ENCODE data around the gene GDF9.

GDF9 gene

DNA sequence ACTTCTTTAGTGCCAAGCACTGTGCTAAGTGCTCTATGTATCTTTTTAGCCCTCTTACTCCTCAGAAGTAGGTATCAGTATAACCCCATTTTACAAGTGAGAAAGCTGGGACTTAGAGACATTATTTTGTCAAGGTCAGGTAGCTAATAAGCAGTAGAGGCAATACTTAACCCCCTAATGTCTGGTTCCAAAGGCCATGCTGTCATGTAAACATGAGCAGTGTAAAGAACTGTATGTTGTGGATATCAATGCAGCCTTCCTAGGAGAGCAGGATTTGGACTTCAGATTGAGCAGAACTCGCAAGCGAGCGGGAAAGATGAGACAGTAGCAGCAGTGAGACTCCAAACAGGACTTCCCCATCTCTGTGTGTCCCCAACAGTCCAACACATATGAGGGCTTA is 32.2 kb downstream of the GDF9 start:
- Histone ChIP-seq H3K9me3 (ENCODE audit: control extremely low read depth in 1 of 5, control insufficient read depth in 4 of 5, insufficient read depth in 2 of 5, low read depth in 1 of 5, low read length in 4 of 5) (no peaks in the 10 kb centered on the region), H3K27ac (ENCODE audit: insufficient read depth in 1 of 2, low read depth in 1 of 2, low read length in 2 of 2, poor library complexity in 1 of 2, severe bottlenecking in 2 of 2) (no peak overlapping the region), H3K4me1 (ENCODE audit: control extremely low read depth in 1 of 4, control insufficient read depth in 4 of 4, insufficient read depth in 4 of 4, low read length in 3 of 4) (peaks cover 0 to 13% (median 11%) of the 10 kb centered on the region in 4 experiments), H3K4me3 (ENCODE audit: control insufficient read depth in 1 of 7, extremely low read depth in 1 of 7, insufficient read depth in 4 of 7, low read depth in 2 of 7, low read length in 6 of 7) (no peak overlapping the region), H3K36me3 (ENCODE audit: control insufficient read depth in 4 of 4, insufficient read depth in 4 of 4, low read length in 3 of 4) (no peaks in the 10 kb centered on the region), H3K27me3 (replicated peaks in 2 of 5; ENCODE audit: control insufficient read depth in 4 of 5, insufficient read depth in 5 of 5, low read length in 4 of 5) (peaks cover 0 to 22% (median 18%) of the 10 kb centered on the region in 5 experiments)
- WGBS (ENCODE audit: insufficient coverage), result 94% methylated on average over 3 of the region's 3 CpGs
- no peak for DNase-seq
- ChIA-PET CTCF (interaction anchor here (1.0 to 1.8 kb wide), 5 partner anchors 13 to 49 kb away, joined by 3 to 5 read pairs (median 4); partner anchors contain the start of genes GDF9 and UQCRQ), POLR2A (interaction anchor here (1.6 kb wide), 1 partner anchor 30 kb away, joined by 3 read pairs; no protein-coding TSS in a partner anchor)

DNA sequence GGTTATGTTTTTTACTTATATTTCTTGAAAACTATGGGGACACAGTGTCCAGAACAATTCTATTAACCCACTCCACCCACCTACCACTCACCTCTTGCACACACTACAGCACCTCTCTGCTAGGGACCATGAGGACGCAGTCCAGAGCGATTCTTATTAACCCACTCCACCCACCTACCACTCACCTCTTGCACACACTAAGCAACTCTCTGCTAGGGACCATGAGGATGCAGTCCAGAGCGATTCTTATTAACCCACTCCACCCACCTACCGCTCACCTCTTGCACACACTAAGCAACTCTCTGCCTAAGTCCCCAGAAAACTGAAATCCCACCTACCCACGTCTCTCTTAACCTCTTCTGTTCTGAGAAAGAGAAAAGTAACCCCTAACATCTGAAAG is 33.7 kb downstream of the GDF9 start:
- Histone ChIP-seq H3K4me3 (ENCODE audit: control insufficient read depth in 1 of 7, extremely low read depth in 1 of 7, insufficient read depth in 4 of 7, low read depth in 2 of 7, low read length in 6 of 7) (no peak overlapping the region), H3K4me1 (ENCODE audit: control extremely low read depth in 1 of 4, control insufficient read depth in 4 of 4, insufficient read depth in 4 of 4, low read length in 3 of 4) (peaks cover 0 to 14% (median 12%) of the 10 kb centered on the region in 4 experiments), H3K36me3 (ENCODE audit: control insufficient read depth in 4 of 4, insufficient read depth in 4 of 4, low read length in 3 of 4) (no peaks in the 10 kb centered on the region), H3K27me3 (replicated peaks in 2 of 5; ENCODE audit: control insufficient read depth in 4 of 5, insufficient read depth in 5 of 5, low read length in 4 of 5) (peaks cover 0 to 36% (median 29%) of the 10 kb centered on the region in 5 experiments), H3K27ac (ENCODE audit: insufficient read depth in 1 of 2, low read depth in 1 of 2, low read length in 2 of 2, poor library complexity in 1 of 2, severe bottlenecking in 2 of 2) (no peak overlapping the region), H3K9me3 (ENCODE audit: control extremely low read depth in 1 of 5, control insufficient read depth in 4 of 5, insufficient read depth in 2 of 5, low read depth in 1 of 5, low read length in 4 of 5) (no peaks in the 10 kb centered on the region)
- ChIA-PET POLR2A (no interaction called here), CTCF (interaction anchor here (1.2 to 1.4 kb wide), 2 partner anchors 14 to 65 kb away, joined by 3 to 4 read pairs; no protein-coding TSS in a partner anchor)
- DNase-seq, result no peak
- 90% methylated on average over 5 of the region's 5 CpGs for WGBS (ENCODE audit: insufficient coverage)

DNA sequence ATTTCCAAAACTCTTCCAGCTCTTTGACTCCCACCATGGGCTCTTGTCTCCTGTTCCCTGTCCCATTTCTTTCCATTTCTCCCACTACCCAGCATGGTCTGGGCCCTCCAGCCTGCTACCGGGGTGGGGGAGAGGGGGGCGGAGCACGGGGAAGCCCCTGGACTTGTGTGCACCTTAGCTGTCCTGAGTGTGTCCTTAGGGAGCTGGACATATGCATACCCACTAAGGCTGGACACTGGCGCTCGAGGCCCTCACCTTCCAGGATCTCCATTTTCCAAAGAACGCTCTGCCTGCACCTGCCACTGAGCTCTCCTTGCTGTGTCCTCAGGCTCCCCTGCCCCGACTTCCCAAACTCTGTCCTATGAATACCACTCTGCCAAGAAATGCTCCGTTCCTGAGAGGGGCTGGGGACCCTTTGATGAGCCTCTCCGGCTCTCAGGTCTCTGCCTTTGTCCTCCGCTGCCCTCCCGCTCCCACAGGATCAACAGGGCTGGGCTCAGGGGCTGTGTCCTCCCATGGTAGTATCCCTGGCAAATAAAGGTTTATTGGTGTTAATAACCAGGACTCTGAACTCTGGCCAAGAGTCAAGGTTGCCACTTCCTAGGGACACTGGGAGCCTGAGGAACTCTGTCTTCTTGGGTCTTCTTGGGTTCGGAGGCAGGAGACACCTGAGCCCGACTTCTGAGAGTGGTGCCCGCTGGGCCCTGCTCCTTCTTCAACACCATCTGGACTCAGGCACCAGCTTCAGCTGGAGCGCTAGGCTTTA is 35.0 kb downstream of the GDF9 start:
- 97% methylated on average over 11 of the region's 15 CpGs for WGBS (ENCODE audit: insufficient coverage)
- DNase-seq, result no peak
- peak overlapping the region in 3 of 7 experiments; percentile 20 to 76 (median 72) for H3K4me3 ChIP-seq (ENCODE audit: control insufficient read depth in 1 of 7, extremely low read depth in 1 of 7, insufficient read depth in 4 of 7, low read depth in 2 of 7, low read length in 6 of 7)
- H3K27ac ChIP-seq (ENCODE audit: insufficient read depth in 1 of 2, low read depth in 1 of 2, low read length in 2 of 2, poor library complexity in 1 of 2, severe bottlenecking in 2 of 2), result no peak overlapping the region
- no peaks in the 10 kb centered on the region for H3K9me3 ChIP-seq (ENCODE audit: control extremely low read depth in 1 of 5, control insufficient read depth in 4 of 5, insufficient read depth in 2 of 5, low read depth in 1 of 5, low read length in 4 of 5)
- POLR2A ChIA-PET, result no interaction called here
- peaks cover 0 to 14% (median 12%) of the 10 kb centered on the region in 4 experiments for H3K4me1 ChIP-seq (ENCODE audit: control extremely low read depth in 1 of 4, control insufficient read depth in 4 of 4, insufficient read depth in 4 of 4, low read length in 3 of 4)
- no peaks in the 10 kb centered on the region for H3K36me3 ChIP-seq (ENCODE audit: control insufficient read depth in 4 of 4, insufficient read depth in 4 of 4, low read length in 3 of 4)
- H3K27me3 ChIP-seq (replicated peaks in 2 of 5; ENCODE audit: control insufficient read depth in 4 of 5, insufficient read depth in 5 of 5, low read length in 4 of 5), result peaks cover 0 to 47% (median 32%) of the 10 kb centered on the region in 5 experiments
- CTCF ChIA-PET, result interaction anchor here (0.9 to 7.8 kb wide), 11 partner anchors 8 to 63 kb away, joined by 3 to 86 read pairs (median 4); partner anchors contain the start of genes GDF9 and UQCRQ

DNA sequence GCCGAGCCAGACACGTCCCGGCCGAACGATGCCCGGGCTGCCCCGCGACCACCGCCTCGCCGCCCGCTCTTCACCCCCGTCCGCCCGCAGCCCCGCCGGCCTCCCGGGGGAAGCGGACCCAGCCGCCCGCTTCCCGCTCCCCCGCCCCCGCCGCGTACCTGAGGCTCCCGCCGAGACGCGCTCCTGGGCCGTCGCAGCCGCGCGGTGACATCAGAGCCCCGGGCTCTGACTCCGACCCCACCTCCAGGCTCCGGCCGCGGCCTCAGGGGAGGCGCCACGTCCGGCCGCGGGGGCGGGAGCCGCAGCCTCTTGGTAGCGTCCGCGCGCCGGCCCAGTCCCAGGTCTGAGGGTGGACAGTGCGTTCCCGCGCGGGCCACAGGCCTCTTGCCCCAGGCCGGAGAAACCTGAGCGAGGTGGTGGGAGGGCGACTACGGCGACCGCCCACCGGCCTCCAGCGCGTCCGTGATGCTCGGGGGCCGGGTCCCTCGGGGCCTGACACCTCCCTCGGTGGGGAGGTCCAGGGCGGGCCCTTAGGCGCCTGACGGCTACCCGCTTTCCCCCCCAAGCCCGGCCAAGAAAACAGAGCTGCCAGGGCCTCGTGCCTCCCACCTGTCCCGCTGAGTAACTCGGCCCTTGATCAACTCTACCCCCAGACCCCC is 35.7 kb downstream of the GDF9 start, which contains the start of gene SHROOM1:
TSS of gene SHROOM1 (minus strand) at position 212 of the 659 bp plus-strand sequence. CDS start 4,507 bp downstream, outside the sequence.
- DNase-seq, result peak in 1 of 3 donors; percentile 40
- Histone ChIP-seq H3K4me3 (ENCODE audit: control insufficient read depth in 1 of 7, extremely low read depth in 1 of 7, insufficient read depth in 4 of 7, low read depth in 2 of 7, low read length in 6 of 7) (peak within 1 kb of the TSS; percentile 33 to 80 (median 71)), H3K27ac (ENCODE audit: insufficient read depth in 1 of 2, low read depth in 1 of 2, low read length in 2 of 2, poor library complexity in 1 of 2, severe bottlenecking in 2 of 2) (no peak within 1 kb of the TSS), H3K27me3 (replicated peaks in 2 of 5; ENCODE audit: control insufficient read depth in 4 of 5, insufficient read depth in 5 of 5, low read length in 4 of 5) (peaks cover 0 to 54% (median 38%) of the 10 kb centered on the region in 5 experiments), H3K36me3 (ENCODE audit: control insufficient read depth in 4 of 4, insufficient read depth in 4 of 4, low read length in 3 of 4) (no peaks in the 10 kb centered on the region), H3K4me1 (ENCODE audit: control extremely low read depth in 1 of 4, control insufficient read depth in 4 of 4, insufficient read depth in 4 of 4, low read length in 3 of 4) (peaks cover 0 to 20% (median 18%) of the 10 kb centered on the region in 4 experiments), H3K9me3 (ENCODE audit: control extremely low read depth in 1 of 5, control insufficient read depth in 4 of 5, insufficient read depth in 2 of 5, low read depth in 1 of 5, low read length in 4 of 5) (no peaks in the 10 kb centered on the region)
- POLR2A ChIA-PET, result no interaction called here
- CTCF ChIA-PET, result interaction anchor here (1.1 to 7.8 kb wide), 11 partner anchors 7 to 54 kb away, joined by 3 to 86 read pairs (median 4); partner anchors contain the start of genes GDF9 and UQCRQ
- WGBS (ENCODE audit: insufficient coverage), result 8% methylated on average over 64 of the region's 78 CpGs

DNA sequence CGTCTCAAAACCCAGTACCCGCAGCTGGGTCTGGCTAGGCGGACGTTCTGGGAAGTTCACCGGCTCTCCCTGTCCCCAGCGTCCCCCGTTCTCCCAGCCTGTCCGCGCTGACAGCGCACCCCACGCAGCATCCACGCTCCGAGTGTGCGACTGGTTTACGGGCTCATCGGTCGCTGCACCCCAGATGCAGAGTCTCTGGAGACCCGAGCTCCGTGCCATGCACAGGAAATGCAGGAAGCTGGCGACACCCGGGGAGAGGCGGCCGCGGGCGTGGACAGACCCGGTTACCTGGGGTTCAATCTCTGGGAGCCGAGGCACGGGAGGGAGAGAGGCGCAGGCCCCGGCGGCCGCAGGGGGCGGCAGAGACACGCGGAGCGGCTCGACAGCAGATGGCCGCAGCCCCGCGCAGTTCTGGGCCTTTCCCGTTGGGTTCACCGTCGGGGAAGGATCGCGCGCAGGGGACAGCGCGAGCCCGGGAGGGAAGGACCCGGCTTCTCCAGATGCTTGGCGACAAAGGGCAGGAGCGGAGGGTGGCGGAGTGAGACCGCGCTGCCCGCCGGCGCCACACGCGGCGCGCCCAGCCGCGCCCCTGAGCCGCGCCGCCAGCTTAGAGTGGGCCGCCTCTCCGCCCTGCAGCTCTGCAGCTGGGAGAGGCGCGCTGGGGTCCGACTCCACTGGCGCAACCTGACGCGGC is 36.4 kb downstream of the GDF9 start:
- Histone ChIP-seq H3K4me3 (ENCODE audit: control insufficient read depth in 1 of 7, extremely low read depth in 1 of 7, insufficient read depth in 4 of 7, low read depth in 2 of 7, low read length in 6 of 7) (peak overlapping the region; percentile 33 to 80 (median 71)), H3K27me3 (replicated peaks in 2 of 5; ENCODE audit: control insufficient read depth in 4 of 5, insufficient read depth in 5 of 5, low read length in 4 of 5) (peaks cover 0 to 61% (median 39%) of the 10 kb centered on the region in 5 experiments), H3K9me3 (ENCODE audit: control extremely low read depth in 1 of 5, control insufficient read depth in 4 of 5, insufficient read depth in 2 of 5, low read depth in 1 of 5, low read length in 4 of 5) (no peaks in the 10 kb centered on the region), H3K36me3 (ENCODE audit: control insufficient read depth in 4 of 4, insufficient read depth in 4 of 4, low read length in 3 of 4) (no peaks in the 10 kb centered on the region), H3K4me1 (ENCODE audit: control extremely low read depth in 1 of 4, control insufficient read depth in 4 of 4, insufficient read depth in 4 of 4, low read length in 3 of 4) (peaks cover 0 to 27% (median 22%) of the 10 kb centered on the region in 4 experiments), H3K27ac (ENCODE audit: insufficient read depth in 1 of 2, low read depth in 1 of 2, low read length in 2 of 2, poor library complexity in 1 of 2, severe bottlenecking in 2 of 2) (no peak overlapping the region)
- WGBS (ENCODE audit: insufficient coverage), result 2% methylated on average over 70 of the region's 75 CpGs
- ChIA-PET POLR2A (no interaction called here), CTCF (interaction anchor here (0.9 to 7.8 kb wide), 13 partner anchors 10 to 199 kb away, joined by 3 to 86 read pairs (median 6); partner anchors contain the start of genes GDF9, LEAP2 and UQCRQ)
- DNase-seq, result peak; percentile 60 to 78 (median 72)

DNA sequence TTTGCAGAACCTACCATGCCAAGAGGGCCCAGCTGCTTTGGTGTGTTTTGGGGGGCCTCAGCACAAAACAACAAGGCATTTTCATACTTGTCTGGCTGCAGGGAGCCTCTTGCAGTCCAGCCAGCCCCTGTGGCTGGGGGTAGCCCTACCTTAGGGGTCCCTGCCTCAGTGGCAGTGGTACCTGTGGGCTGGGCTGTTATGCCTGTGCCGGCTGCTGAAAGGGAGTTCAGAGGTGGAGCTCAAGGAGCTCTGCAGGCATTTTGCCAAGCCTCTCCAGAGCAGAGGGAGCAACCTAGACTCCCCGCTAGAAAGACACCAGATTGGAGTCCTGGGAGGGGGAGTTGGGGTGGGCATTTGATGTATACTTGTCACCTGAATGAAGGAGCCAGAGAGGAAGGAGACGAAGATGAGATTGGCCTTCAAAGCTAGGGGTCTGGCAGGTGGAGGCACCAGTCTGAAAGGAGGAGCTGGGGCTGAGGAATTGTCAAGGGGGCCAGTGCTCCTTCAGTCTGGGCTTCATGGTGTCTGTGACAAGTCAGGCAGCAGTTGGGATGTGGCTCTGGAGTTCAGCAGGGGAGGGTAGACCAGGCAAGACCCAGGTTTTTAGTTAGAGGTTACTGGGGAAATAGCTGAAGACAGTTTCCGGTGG is 37.3 kb downstream of the GDF9 start:
- peaks cover 0 to 70% (median 45%) of the 10 kb centered on the region in 5 experiments for H3K27me3 ChIP-seq (replicated peaks in 2 of 5; ENCODE audit: control insufficient read depth in 4 of 5, insufficient read depth in 5 of 5, low read length in 4 of 5)
- ChIA-PET POLR2A (no interaction called here), CTCF (interaction anchor here (0.9 to 7.8 kb wide), 17 partner anchors 9 to 199 kb away, joined by 3 to 86 read pairs (median 4); partner anchors contain the start of genes GDF9, LEAP2 and UQCRQ)
- WGBS (ENCODE audit: insufficient coverage), result 79% methylated on average over 4 of the region's 4 CpGs
- DNase-seq, result peak in 1 of 3 donors; percentile 17
- no peak overlapping the region for H3K27ac ChIP-seq (ENCODE audit: insufficient read depth in 1 of 2, low read depth in 1 of 2, low read length in 2 of 2, poor library complexity in 1 of 2, severe bottlenecking in 2 of 2)
- peaks cover 0 to 29% (median 22%) of the 10 kb centered on the region in 4 experiments for H3K4me1 ChIP-seq (ENCODE audit: control extremely low read depth in 1 of 4, control insufficient read depth in 4 of 4, insufficient read depth in 4 of 4, low read length in 3 of 4)
- no peaks in the 10 kb centered on the region for H3K9me3 ChIP-seq (ENCODE audit: control extremely low read depth in 1 of 5, control insufficient read depth in 4 of 5, insufficient read depth in 2 of 5, low read depth in 1 of 5, low read length in 4 of 5)
- H3K36me3 ChIP-seq (ENCODE audit: control insufficient read depth in 4 of 4, insufficient read depth in 4 of 4, low read length in 3 of 4), result no peaks in the 10 kb centered on the region
- peak overlapping the region in 1 of 7 experiments; percentile 80 for H3K4me3 ChIP-seq (ENCODE audit: control insufficient read depth in 1 of 7, extremely low read depth in 1 of 7, insufficient read depth in 4 of 7, low read depth in 2 of 7, low read length in 6 of 7)

All from common myeloid progenitor, CD34-positive (primary cell).